Progenitor cell of endocrine pancreas (in vitro differentiated cells): Measurements from ENCODE around the gene NPPA. TPM values are rescaled to one million over a fixed set of nuclear protein-coding genes. Genes with fewer than 3 reads are reported as not detected.

ENCODE experiments used
- DNase-seq: peaks from one replicate; pipeline ENCODE4 v3.0.0; 2021; ENCODE audit warnings: low spot score; ENCODE audit not compliant: unreplicated experiment
- H3K27ac Mint-ChIP-seq: 2 replicates; pipeline ENCODE4 v1.8.0; 2021; ENCODE audit warnings: mild to moderate bottlenecking, moderate library complexity, mixed read lengths
- H3K27me3 Mint-ChIP-seq: 2 replicates; pipeline ENCODE4 v1.8.0; 2021; ENCODE audit warnings: mixed read lengths
- H3K36me3 Mint-ChIP-seq: 2 replicates; pipeline ENCODE4 v1.8.0; 2022; ENCODE audit warnings: mixed read lengths; ENCODE audit not compliant: insufficient read depth
- H3K4me1 Mint-ChIP-seq: 2 replicates; pipeline ENCODE4 v1.8.0; 2021; ENCODE audit warnings: low read depth, mixed read lengths
- H3K4me3 Mint-ChIP-seq: 2 replicates; pipeline ENCODE4 v1.8.0; 2021; ENCODE audit warnings: low read depth, mild to moderate bottlenecking, moderate library complexity, mixed read lengths
- H3K9me3 Mint-ChIP-seq: 2 replicates; pipeline ENCODE4 v1.8.0; 2021; ENCODE audit warnings: low read depth, mixed read lengths
- total RNA-seq: library from RNA; stranded (reverse); gene quantifications from 2 replicates; pipeline ENCODE4 v1.2.1, GENCODE V29; 2021
- TF ChIP-seq, protein P1 (sequence below): fragments of 200-600 bp; sonication (generic); IDR thresholded peaks from one replicate; pipeline ENCODE4 v1.5.0; 2021; ENCODE audit warnings: antibody characterized with exemption, mild to moderate bottlenecking; ENCODE audit not compliant: unreplicated experiment

Gene NPPA
- total RNA-seq, 1 donor from 2014 or later: not detected

DNA sequence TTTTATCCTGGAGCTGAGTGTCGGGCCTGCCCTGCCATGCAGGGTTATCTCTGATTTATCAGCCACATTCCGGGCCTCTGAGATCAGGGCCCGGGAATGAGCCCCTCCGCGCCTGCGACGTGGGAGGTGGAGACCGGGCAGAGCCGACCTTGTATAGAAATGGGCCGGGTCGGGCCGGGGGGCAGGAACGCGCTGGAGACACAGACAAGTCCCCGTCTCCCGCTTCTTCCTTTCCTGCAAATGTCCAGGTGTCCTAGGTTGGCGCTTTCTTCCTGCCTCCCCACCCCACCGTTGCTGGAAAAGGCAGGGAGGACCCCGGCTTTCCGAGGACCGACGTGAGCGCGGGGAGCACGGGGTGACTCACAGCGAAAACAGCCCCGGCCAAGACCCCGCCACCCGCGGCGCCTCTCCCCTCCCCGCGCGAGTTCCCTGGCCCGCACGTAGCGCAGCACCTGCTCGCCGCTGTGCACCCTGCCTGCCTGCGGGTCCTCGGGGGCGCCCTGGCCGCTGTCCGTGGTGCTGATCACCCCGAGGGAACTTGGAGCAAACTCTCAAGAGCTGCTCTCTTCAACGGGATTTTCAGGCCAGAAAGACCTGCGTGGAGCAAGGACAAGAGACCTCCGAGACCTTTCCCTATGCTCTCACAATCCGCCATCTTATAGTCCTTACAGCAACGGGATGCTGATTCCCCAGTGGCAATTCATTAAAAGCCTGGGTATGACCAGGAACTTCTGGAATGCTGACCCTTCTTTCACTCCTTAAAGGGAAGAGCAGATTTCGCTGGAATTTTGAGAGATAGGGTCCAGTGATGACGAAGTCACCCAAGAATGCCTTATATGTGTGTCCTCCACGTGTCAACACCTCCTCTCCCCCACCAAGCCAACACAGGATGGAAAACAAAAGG is 11.6 kb upstream of the NPPA start:
- H3K9me3 Mint-ChIP-seq: no peaks in the 10 kb centered on the region
- no peak overlapping the region for H3K27ac Mint-ChIP-seq
- H3K4me3 Mint-ChIP-seq: peak overlapping the region; percentile 35
- TF ChIP-seq, protein P1, sequence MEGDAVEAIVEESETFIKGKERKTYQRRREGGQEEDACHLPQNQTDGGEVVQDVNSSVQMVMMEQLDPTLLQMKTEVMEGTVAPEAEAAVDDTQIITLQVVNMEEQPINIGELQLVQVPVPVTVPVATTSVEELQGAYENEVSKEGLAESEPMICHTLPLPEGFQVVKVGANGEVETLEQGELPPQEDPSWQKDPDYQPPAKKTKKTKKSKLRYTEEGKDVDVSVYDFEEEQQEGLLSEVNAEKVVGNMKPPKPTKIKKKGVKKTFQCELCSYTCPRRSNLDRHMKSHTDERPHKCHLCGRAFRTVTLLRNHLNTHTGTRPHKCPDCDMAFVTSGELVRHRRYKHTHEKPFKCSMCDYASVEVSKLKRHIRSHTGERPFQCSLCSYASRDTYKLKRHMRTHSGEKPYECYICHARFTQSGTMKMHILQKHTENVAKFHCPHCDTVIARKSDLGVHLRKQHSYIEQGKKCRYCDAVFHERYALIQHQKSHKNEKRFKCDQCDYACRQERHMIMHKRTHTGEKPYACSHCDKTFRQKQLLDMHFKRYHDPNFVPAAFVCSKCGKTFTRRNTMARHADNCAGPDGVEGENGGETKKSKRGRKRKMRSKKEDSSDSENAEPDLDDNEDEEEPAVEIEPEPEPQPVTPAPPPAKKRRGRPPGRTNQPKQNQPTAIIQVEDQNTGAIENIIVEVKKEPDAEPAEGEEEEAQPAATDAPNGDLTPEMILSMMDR: peak; percentile 59
- peaks cover 57% of the 10 kb centered on the region for H3K27me3 Mint-ChIP-seq
- no peaks in the 10 kb centered on the region for H3K36me3 Mint-ChIP-seq
- H3K4me1 Mint-ChIP-seq: peaks cover 2% of the 10 kb centered on the region
- DNase-seq: peak; percentile 94

DNA sequence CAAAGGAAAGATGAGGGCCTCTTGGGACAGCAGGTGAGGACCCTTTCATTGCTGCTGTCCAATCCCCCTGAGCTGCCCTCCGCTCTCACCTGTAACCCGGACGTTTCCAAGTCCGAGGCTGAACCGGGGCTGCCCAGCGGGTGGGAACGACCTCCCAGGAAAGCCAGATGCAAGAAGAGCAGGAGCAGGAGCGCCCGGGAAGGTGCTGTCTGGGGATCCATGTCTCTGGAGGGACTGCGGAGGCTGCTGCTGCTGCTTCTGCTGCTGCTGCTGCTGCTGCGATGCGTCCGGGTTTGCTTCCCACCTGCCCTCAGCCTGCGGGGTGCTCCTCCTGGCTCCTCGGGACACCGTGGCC is 11.0 kb upstream of the NPPA start, which contains the start of gene NPPB:
TSS of gene NPPB (minus strand) at position 333 of the 355 bp plus-strand sequence. CDS start at position 221, 112 bp downstream.
- TF ChIP-seq, protein P1: no peak
- no peaks in the 10 kb centered on the region for H3K36me3 Mint-ChIP-seq
- peaks cover 59% of the 10 kb centered on the region for H3K27me3 Mint-ChIP-seq
- H3K4me1 Mint-ChIP-seq: peaks cover 2% of the 10 kb centered on the region
- H3K27ac Mint-ChIP-seq: no peak within 1 kb of the TSS
- no peaks in the 10 kb centered on the region for H3K9me3 Mint-ChIP-seq
- DNase-seq: no peak
- peak within 1 kb of the TSS; percentile 35 for H3K4me3 Mint-ChIP-seq

DNA sequence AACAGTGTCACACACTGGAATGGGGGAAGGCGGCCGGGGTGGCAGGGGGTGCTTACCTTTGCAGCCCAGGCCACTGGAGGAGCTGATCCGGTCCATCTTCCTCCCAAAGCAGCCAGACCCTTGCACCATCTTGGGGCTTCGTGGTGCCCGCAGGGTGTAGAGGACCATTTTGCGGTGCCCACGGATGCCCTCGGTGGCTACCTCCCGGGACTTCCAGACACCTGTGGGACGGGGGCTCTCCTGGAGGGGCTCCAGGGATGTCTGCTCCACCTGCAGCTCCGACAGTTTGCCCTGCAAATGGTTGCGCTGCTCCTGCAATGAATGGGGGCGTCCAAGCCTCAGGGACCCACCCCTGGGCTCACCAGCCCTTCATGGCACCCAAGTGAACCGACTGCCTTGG is 10.6 kb upstream of the NPPA start:
- Mint-ChIP-seq H3K27me3 (peaks cover 61% of the 10 kb centered on the region), H3K4me3 (no peak overlapping the region), H3K4me1 (peaks cover 2% of the 10 kb centered on the region)

DNA sequence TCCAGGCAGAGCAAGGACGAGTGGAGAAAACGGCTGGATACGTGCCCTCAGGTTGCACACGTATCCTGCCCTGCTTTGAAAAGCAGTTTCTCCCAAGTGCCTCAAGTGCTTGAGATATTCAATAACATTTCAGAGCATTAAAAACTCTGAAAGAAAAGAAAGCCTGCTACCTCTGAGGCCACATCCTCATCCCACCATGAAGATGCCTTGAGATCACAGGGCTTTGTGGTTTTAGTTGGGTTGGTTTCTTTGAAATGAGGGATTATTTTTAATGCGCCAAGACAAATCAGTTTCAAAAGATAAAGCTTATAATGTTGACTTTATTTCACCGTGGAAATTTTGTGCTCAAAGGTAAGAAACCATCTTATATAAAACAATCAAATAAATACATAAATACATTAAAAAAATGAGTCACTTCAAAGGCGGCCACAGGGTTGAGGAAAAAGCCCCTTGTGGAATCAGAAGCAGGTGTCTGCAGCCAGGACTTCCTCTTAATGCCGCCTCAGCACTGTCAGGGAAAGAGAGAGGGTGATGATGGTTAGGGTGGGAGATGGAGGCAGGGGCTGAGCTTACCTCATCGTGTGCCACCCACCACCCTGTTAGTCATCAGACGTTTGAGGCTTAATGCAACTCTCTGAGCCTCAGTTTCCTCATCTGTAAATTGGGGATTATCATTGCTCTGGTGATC is 9.7 kb upstream of the NPPA start:
- DNase-seq: no peak
- peaks cover 60% of the 10 kb centered on the region for H3K27me3 Mint-ChIP-seq
- TF ChIP-seq, protein P1: no peak
- H3K4me1 Mint-ChIP-seq: peaks cover 2% of the 10 kb centered on the region
- no peaks in the 10 kb centered on the region for H3K9me3 Mint-ChIP-seq
- no peak overlapping the region for H3K27ac Mint-ChIP-seq
- H3K4me3 Mint-ChIP-seq: no peak overlapping the region
- H3K36me3 Mint-ChIP-seq: no peaks in the 10 kb centered on the region

More for the DNA sequence above, 10.6 kb upstream of the NPPA start:
- Mint-ChIP-seq H3K36me3 (no peaks in the 10 kb centered on the region), H3K9me3 (no peaks in the 10 kb centered on the region), H3K27ac (no peak overlapping the region)
- TF ChIP-seq, protein P1: no peak
- no peak for DNase-seq

DNA sequence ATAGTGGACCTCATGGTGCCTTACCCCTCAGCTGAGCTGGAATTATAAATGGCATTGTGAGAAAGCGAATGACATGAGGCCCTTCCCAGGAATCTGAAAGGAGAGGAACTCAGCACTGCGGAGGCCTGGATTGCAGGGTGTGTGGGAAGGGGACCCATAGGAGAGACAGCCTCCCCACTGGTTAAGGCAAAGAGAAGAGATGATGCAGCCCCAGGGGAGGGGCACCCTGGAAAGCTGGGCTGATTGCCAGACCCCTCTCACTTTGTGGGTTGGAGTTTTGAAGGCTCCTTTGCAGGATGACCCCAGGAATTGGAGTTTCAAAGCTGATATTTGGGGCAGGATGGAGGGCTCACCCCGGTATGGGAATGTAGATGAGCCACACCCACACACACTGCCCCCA is 9.1 kb upstream of the NPPA start:
- TF ChIP-seq, protein P1: no peak
- Mint-ChIP-seq H3K27me3 (peaks cover 57% of the 10 kb centered on the region), H3K4me3 (no peak overlapping the region), H3K4me1 (peaks cover 2% of the 10 kb centered on the region), H3K27ac (no peak overlapping the region), H3K36me3 (no peaks in the 10 kb centered on the region), H3K9me3 (no peaks in the 10 kb centered on the region)
- no peak for DNase-seq
